H9 (cell line): ENCODE data around the gene ITGA8. TPM values are rescaled to one million over a fixed set of nuclear protein-coding genes. Genes with fewer than 3 reads are reported as not detected.

Experiments used
- DNase-seq: peaks from one replicate; pipeline ENCODE4 v3.0.0-alpha.2; 2017
- H2AFZ ChIP-seq: one replicate; pipeline ENCODE4 v1.6.1; 2013; ENCODE audit warnings: mild to moderate bottlenecking, low read length, control low read depth, moderate library complexity
- H2AK5ac ChIP-seq: 2 replicates; pipeline ENCODE4 v1.6.1; 2013; ENCODE audit warnings: low read length, control low read depth, mixed read lengths; ENCODE audit not compliant: insufficient read length
- H2BK120ac ChIP-seq: one replicate; pipeline ENCODE4 v1.6.1; 2013; ENCODE audit warnings: low read depth, mild to moderate bottlenecking, low read length, control low read depth, inconsistent platforms; ENCODE audit not compliant: poor library complexity, severe bottlenecking
- H2BK12ac ChIP-seq: 2 replicates; pipeline ENCODE4 v1.6.1; 2013; ENCODE audit warnings: low read length, control low read depth, mixed read lengths, low read depth; ENCODE audit not compliant: insufficient read length
- H2BK15ac ChIP-seq: 2 replicates; pipeline ENCODE4 v1.6.1; 2013; ENCODE audit warnings: low read depth, low read length, control low read depth
- H2BK20ac ChIP-seq: one replicate; pipeline ENCODE4 v1.6.1; 2013; ENCODE audit warnings: low read depth, mild to moderate bottlenecking, low read length, control low read depth, inconsistent platforms; ENCODE audit not compliant: poor library complexity, severe bottlenecking
- H2BK5ac ChIP-seq: 2 replicates; pipeline ENCODE4 v1.6.1; 2013; ENCODE audit warnings: low read length, control low read depth, mixed read lengths; ENCODE audit not compliant: insufficient read length
- H3K14ac ChIP-seq: 2 replicates; pipeline ENCODE4 v1.6.1; 2013; ENCODE audit warnings: low read length, control low read depth; ENCODE audit not compliant: insufficient read depth
- H3K18ac ChIP-seq: 2 replicates; pipeline ENCODE4 v1.6.1; 2013; ENCODE audit warnings: low read depth, mild to moderate bottlenecking, mixed read lengths, low read length, control low read depth; ENCODE audit not compliant: insufficient read length
- H3K23ac ChIP-seq: 2 replicates; pipeline ENCODE4 v1.6.1; 2013; ENCODE audit warnings: low read length, control low read depth, mixed read lengths, low read depth; ENCODE audit not compliant: insufficient read length
- H3K23me2 ChIP-seq: 2 replicates; pipeline ENCODE4 v1.6.1; 2013; ENCODE audit warnings: low read depth, mild to moderate bottlenecking, mixed read lengths, low read length, control low read depth; ENCODE audit not compliant: insufficient read length, poor library complexity, severe bottlenecking
- H3K27ac ChIP-seq: 2 replicates; pipeline ENCODE4 v1.5.1; 2013; ENCODE audit warnings: low read length, control low read depth, mixed read lengths, low read depth; ENCODE audit not compliant: insufficient read length
- H3K27me3 ChIP-seq: 2 replicates; pipeline ENCODE4 v1.6.1; 2013; ENCODE audit warnings: low read length, control low read depth, inconsistent platforms; ENCODE audit not compliant: insufficient read depth
- H3K4ac ChIP-seq: 2 replicates; pipeline ENCODE4 v1.6.1; 2013; ENCODE audit warnings: low read depth, mild to moderate bottlenecking, control low read depth, inconsistent platforms, low read length, moderate library complexity
- H3K4me1 ChIP-seq: 2 replicates; pipeline ENCODE4 v1.6.1; 2013; ENCODE audit warnings: low read length, control low read depth, inconsistent platforms; ENCODE audit not compliant: insufficient read depth
- H3K4me2 ChIP-seq: 2 replicates; pipeline ENCODE4 v1.6.1; 2013; ENCODE audit warnings: low read length, control low read depth, mixed read lengths; ENCODE audit not compliant: insufficient read length, insufficient read depth
- H3K56ac ChIP-seq: 2 replicates; pipeline ENCODE4 v1.6.1; 2013; ENCODE audit warnings: low read depth, mild to moderate bottlenecking, mixed read lengths, low read length, control low read depth; ENCODE audit not compliant: insufficient read length
- H3K79me1 ChIP-seq: 2 replicates; pipeline ENCODE4 v1.6.1; 2013; ENCODE audit warnings: low read depth, mild to moderate bottlenecking, moderate library complexity, low read length, control low read depth, inconsistent platforms; ENCODE audit not compliant: insufficient read depth, poor library complexity, severe bottlenecking
- H3K79me2 ChIP-seq: 2 replicates; pipeline ENCODE4 v1.6.1; 2013; ENCODE audit warnings: low read length, control low read depth, inconsistent platforms; ENCODE audit not compliant: insufficient read depth
- H3K9ac ChIP-seq: 2 replicates; pipeline ENCODE4 v1.6.1; 2013; ENCODE audit warnings: low read length, control low read depth, mixed read lengths; ENCODE audit not compliant: insufficient read length; ENCODE audit errors: extremely low read depth
- H3K9me3 ChIP-seq: one replicate; pipeline ENCODE4 v1.6.1; 2013; ENCODE audit warnings: low read depth, low read length, inconsistent platforms; ENCODE audit not compliant: control insufficient read depth
- H3T11ph ChIP-seq: one replicate; pipeline ENCODE4 v1.6.1; 2013; ENCODE audit warnings: mild to moderate bottlenecking, low read length, control low read depth, inconsistent platforms
- H4K20me1 ChIP-seq: one replicate; pipeline ENCODE4 v1.6.1; 2013; ENCODE audit not compliant: control insufficient read depth, insufficient read length, insufficient read depth
- H4K5ac ChIP-seq: 2 replicates; pipeline ENCODE4 v1.6.1; 2013; ENCODE audit warnings: low read depth, mild to moderate bottlenecking, mixed read lengths, low read length, control low read depth; ENCODE audit not compliant: insufficient read length
- H4K8ac ChIP-seq: replicated peaks from 2 replicates; pipeline ENCODE4 v1.6.1; 2013; ENCODE audit warnings: low read length, control low read depth, mixed read lengths, low read depth; ENCODE audit not compliant: insufficient read length
- H4K91ac ChIP-seq: 2 replicates; pipeline ENCODE4 v1.6.1; 2013; ENCODE audit warnings: low read depth, mild to moderate bottlenecking, moderate library complexity, mixed read lengths, low read length, control low read depth; ENCODE audit not compliant: insufficient read length
- H3K27ac Mint-ChIP-seq, 3 experiments: 2 replicates in 2 of 3; 3 replicates in 1 of 3; pipeline ENCODE4 v1.8.0; 2020 to 2021; ENCODE audit warnings: mixed read lengths in 3 of 3, mild to moderate bottlenecking in 1 of 3, moderate library complexity in 1 of 3
- H3K27me3 Mint-ChIP-seq: 2 replicates; pipeline ENCODE4 v1.8.0; 2021; ENCODE audit warnings: low read depth, mild to moderate bottlenecking, moderate library complexity, mixed read lengths
- H3K36me3 Mint-ChIP-seq, 3 experiments: 2 replicates in 2 of 3; 3 replicates in 1 of 3; pipeline ENCODE4 v1.8.0; 2020 to 2021; ENCODE audit warnings: low read depth in 3 of 3, mixed read lengths in 3 of 3; ENCODE audit not compliant: insufficient read depth in 1 of 3
- H3K4me1 Mint-ChIP-seq, 2 experiments: 2 replicates each; pipeline ENCODE4 v1.8.0; 2020; ENCODE audit warnings: mixed read lengths in 2 of 2
- H3K4me3 Mint-ChIP-seq, 2 experiments: 2 replicates in 1 of 2; 3 replicates in 1 of 2; pipeline ENCODE4 v1.8.0; 2020 to 2021; ENCODE audit warnings: mild to moderate bottlenecking in 2 of 2, mixed read lengths in 2 of 2, moderate library complexity in 1 of 2
- H3K9me3 Mint-ChIP-seq, 2 experiments: 2 replicates in 1 of 2; 3 replicates in 1 of 2; pipeline ENCODE4 v1.8.0; 2020; ENCODE audit warnings: mild to moderate bottlenecking in 2 of 2, mixed read lengths in 2 of 2, moderate library complexity in 1 of 2
- WGBS: extraction: QIAGEN DNeasy Blood & Tissue Kit; methylation state at CpG from one replicate; pipeline ENCODE4 v1.1.7; 2013; ENCODE audit warnings: missing lambda C conversion rate, low lambda C conversion rate, mixed read lengths; ENCODE audit not compliant: insufficient read length; ENCODE audit errors: extremely low coverage; 5-methylcytosine and 5-hydroxymethylcytosine counted together
- total RNA-seq: library from RNA; stranded (reverse); gene quantifications from 2 replicates; pipeline ENCODE4 v1.2.1, GENCODE V29; 2021
- TF ChIP-seq, protein P1 (sequence below): fragments of 200-600 bp; sonication (generic); conservative IDR thresholded peaks from 3 replicates; pipeline ENCODE4 v1.8.0; 2021; ENCODE audit warnings: antibody characterized with exemption, mild to moderate bottlenecking

ITGA8 gene
- total RNA-seq, 1 experiment from 2014 or later, result not detected

- Histone ChIP-seq H2AK5ac (no peak overlapping the region), H3K79me2 (no peaks in the 10 kb centered on the region), H3K4ac (no peak overlapping the region), H2BK15ac (no peak overlapping the region), H2BK120ac (no peak overlapping the region), H3K18ac (no peak overlapping the region), H4K8ac (no peak overlapping the region), H3K9ac (no peak overlapping the region), H3K14ac (no peak overlapping the region), H2BK12ac (no peak overlapping the region), H2BK20ac (no peak overlapping the region), H3K56ac (no peak overlapping the region), H4K20me1 (no peaks in the 10 kb centered on the region), H2BK5ac (no peak overlapping the region), H3K9me3 (no peaks in the 10 kb centered on the region), H3K23me2 (no peaks in the 10 kb centered on the region), H3K4me1 (no peaks in the 10 kb centered on the region), H2AFZ (no peak overlapping the region), H3K27me3 (peaks cover 20% of the 10 kb centered on the region), H4K91ac (no peak overlapping the region), H3K23ac (no peak overlapping the region), H3T11ph (no peak overlapping the region), H3K4me2 (no peak overlapping the region), H3K27ac (no peak overlapping the region), H4K5ac (no peak overlapping the region), H3K79me1 (no peaks in the 10 kb centered on the region)
- DNase-seq, result no peak
- WGBS, result no CpG with 5 or more reads among the region's 3 CpGs
- Mint-ChIP-seq H3K4me1 (no peaks in the 10 kb centered on the region), H3K9me3 (no peaks in the 10 kb centered on the region), H3K36me3 (no peaks in the 10 kb centered on the region), H3K27me3 (peaks cover 96% of the 10 kb centered on the region), H3K4me3 (no peak overlapping the region), H3K27ac (no peak overlapping the region)
- TF ChIP-seq, protein P1, sequence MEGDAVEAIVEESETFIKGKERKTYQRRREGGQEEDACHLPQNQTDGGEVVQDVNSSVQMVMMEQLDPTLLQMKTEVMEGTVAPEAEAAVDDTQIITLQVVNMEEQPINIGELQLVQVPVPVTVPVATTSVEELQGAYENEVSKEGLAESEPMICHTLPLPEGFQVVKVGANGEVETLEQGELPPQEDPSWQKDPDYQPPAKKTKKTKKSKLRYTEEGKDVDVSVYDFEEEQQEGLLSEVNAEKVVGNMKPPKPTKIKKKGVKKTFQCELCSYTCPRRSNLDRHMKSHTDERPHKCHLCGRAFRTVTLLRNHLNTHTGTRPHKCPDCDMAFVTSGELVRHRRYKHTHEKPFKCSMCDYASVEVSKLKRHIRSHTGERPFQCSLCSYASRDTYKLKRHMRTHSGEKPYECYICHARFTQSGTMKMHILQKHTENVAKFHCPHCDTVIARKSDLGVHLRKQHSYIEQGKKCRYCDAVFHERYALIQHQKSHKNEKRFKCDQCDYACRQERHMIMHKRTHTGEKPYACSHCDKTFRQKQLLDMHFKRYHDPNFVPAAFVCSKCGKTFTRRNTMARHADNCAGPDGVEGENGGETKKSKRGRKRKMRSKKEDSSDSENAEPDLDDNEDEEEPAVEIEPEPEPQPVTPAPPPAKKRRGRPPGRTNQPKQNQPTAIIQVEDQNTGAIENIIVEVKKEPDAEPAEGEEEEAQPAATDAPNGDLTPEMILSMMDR, result no peak
Observed at GRCh38 chr10:15464381-15464780, 255.3 kb downstream of the ITGA8 start.

Other genes starting within 250 kb of the ITGA8 start
- gene MINDY3, start 140.6 kb upstream of the ITGA8 start, total RNA-seq, result 13.6 and 14.9 TPM in 2 replicates